GM12874 (cell line): ENCODE results near the gene BMPR1B.

Experiments
- CTCF ChIP-seq: IDR thresholded peaks from 2 replicates; pipeline ENCODE4 v1.5.1; 2011; ENCODE audit warnings: low read depth, mild to moderate bottlenecking, control low read depth, low read length, moderate library complexity; ENCODE audit not compliant: insufficient read depth

BMPR1B gene

GRCh38 chr4:95038791-95039190, 281.0 kb downstream of the BMPR1B start:
- no peak for TF ChIP-seq CTCF

- TF ChIP-seq CTCF, result no peak
Measured at GRCh38 chr4:95044324-95044837, 286.6 kb downstream of the BMPR1B start.

GRCh38 chr4:95045429-95045828, 287.7 kb downstream of the BMPR1B start:
- no peak for TF ChIP-seq CTCF

GRCh38 chr4:95048296-95048695, 290.5 kb downstream of the BMPR1B start:
- TF ChIP-seq CTCF, result no peak

GRCh38 chr4:95049551-95050233, 291.9 kb downstream of the BMPR1B start:
- TF ChIP-seq CTCF, result no peak

GRCh38 chr4:95050980-95051701, 293.4 kb downstream of the BMPR1B start:
- no peak for TF ChIP-seq CTCF

GRCh38 chr4:95051702-95052020, 293.9 kb downstream of the BMPR1B start:
- TF ChIP-seq CTCF, result no peak
